ENCODE results near the gene CLCNKA. TPM values are rescaled to one million over a fixed set of nuclear protein-coding genes. Genes with fewer than 3 reads are reported as not detected.
"Not testable (repeated sequence)": the region's sequence is repeated elsewhere in the genome, so short reads cannot be mapped to it uniquely, and the experiment has no call there.

CLCNKA gene
- total RNA-seq = not detected

DNA sequence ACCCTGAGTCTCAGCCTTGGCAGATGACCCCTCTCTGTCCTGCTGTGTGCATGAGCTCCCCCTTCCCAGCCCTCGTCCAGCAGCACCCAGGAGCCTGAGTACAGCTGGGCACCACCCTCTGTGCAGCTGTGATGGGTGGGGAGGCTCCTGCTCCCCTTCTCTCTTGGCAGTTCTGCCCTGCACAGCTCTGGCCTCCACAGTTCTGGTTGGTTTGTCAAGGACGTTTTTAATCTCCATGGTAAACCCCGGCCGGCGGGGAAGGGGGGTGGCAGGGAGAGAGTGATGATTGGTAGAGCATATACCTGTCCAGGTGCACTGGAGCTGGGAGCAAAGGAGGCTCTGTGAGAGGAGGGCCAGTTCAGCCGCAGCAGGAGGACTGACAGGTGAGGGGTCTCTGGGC lies at the start of gene CLCNKA:
Gene CLCNKA (plus strand): TSS at position 356 of the 400 bp plus-strand sequence. CDS start 584 bp downstream, outside the sequence.
- no peak for DNase-seq
- no peak within 1 kb of the TSS for H3K27ac Mint-ChIP-seq

DNA sequence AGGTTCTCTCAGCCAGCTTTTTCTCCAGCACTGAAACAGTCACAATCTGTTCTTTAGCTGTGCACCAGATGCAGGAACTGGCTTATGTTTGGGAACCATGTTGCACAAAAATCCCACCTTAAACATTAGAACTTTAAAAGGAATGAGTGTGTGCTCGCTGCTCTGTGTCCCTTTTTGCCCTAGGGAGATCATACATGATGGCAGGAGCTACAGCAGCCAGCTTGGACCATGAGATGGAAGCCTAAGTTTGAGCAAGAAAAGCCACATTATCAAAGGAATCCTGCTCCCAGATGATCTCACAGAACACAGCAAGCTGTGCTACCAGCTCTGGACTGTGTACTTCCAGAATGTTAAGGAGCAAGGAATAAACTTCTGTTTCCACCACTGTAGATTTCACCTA lies 49.4 kb upstream of the CLCNKA start:
- Mint-ChIP-seq H3K27ac (no peak overlapping the region), H3K4me3 (no peak overlapping the region), H3K4me1 (peaks cover 45% of the 10 kb centered on the region), H3K9me3 (peaks cover 3% of the 10 kb centered on the region), H3K27me3 (no peaks in the 10 kb centered on the region), H3K36me3 (ENCODE audit: low read depth) (peaks cover 49% of the 10 kb centered on the region)
- ChIA-PET CTCF (no interaction called here), POLR2A (no interaction called here)
- no peak for DNase-seq

More for the DNA sequence above, at the start of gene CLCNKA:
- no peaks in the 10 kb centered on the region for H3K27me3 Mint-ChIP-seq
- H3K9me3 Mint-ChIP-seq = no peaks in the 10 kb centered on the region
- POLR2A ChIA-PET = no interaction called here
- H3K36me3 Mint-ChIP-seq (ENCODE audit: low read depth) = no peaks in the 10 kb centered on the region
- no peaks in the 10 kb centered on the region for H3K4me1 Mint-ChIP-seq
- no peak within 1 kb of the TSS for H3K4me3 Mint-ChIP-seq
- CTCF ChIA-PET = interaction anchor here (1.5 kb wide), 1 partner anchor 206 kb away, joined by 3 read pairs; no protein-coding TSS in a partner anchor

DNA sequence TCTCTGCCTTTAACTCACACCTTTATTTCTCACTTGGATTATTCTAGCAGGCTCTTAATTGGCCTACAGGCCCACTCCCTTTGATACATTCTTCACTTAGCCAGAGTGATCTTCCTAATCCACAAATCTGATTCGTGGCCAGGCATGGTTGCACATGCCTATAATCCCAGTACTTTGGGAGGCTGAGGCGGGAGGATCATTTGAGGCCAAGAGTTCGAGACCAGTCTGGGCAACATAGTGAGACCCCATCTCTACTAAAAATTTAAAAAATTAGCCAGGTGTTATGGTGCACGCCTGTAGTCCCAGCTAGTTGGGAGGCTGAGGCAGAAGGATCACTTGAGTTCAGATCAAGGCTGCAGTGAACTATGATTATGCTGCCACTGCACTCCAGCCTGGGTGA lies 48.1 kb upstream of the CLCNKA start:
- Mint-ChIP-seq H3K27ac (no peak overlapping the region), H3K4me3 (no peak overlapping the region), H3K27me3 (no peaks in the 10 kb centered on the region), H3K36me3 (ENCODE audit: low read depth) (peaks cover 39% of the 10 kb centered on the region), H3K9me3 (peaks cover 3% of the 10 kb centered on the region), H3K4me1 (peaks cover 35% of the 10 kb centered on the region)
- no peak for DNase-seq
- CTCF ChIA-PET = no interaction called here
- POLR2A ChIA-PET = no interaction called here

DNA sequence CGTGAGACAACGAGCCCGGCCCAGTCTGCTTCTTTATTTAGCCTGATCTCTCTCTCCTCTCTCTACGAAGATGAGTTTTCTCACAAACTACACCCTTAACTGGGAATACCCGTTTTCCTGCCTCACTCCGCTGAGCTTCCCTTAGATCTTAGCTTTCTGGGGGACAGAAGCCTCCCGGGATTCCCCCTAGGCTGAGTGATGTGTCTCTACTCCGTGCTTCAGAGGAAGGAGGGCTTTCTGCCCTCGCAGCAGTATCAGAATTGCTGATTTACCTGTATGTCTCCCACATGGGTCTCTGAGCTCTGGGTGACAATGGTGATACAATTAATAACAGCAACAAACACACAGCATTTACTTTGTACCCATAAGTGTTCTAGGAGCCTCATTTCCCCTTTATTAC lies 47.0 kb upstream of the CLCNKA start:
- ChIA-PET CTCF (interaction anchor here (0.6 to 2.0 kb wide), 5 partner anchors 11 to 142 kb away, joined by 3 to 5 read pairs (median 3); no protein-coding TSS in a partner anchor), POLR2A (interaction anchor here (1.6 kb wide), 1 partner anchor 11 kb away, joined by 4 read pairs; no protein-coding TSS in a partner anchor)
- H3K27ac Mint-ChIP-seq = peak overlapping the region; percentile 54
- H3K4me1 Mint-ChIP-seq = peaks cover 35% of the 10 kb centered on the region
- peaks cover 3% of the 10 kb centered on the region for H3K9me3 Mint-ChIP-seq
- DNase-seq = no peak
- H3K4me3 Mint-ChIP-seq = peak overlapping the region; percentile 91
- H3K27me3 Mint-ChIP-seq = no peaks in the 10 kb centered on the region
- peaks cover 30% of the 10 kb centered on the region for H3K36me3 Mint-ChIP-seq (ENCODE audit: low read depth)

DNA sequence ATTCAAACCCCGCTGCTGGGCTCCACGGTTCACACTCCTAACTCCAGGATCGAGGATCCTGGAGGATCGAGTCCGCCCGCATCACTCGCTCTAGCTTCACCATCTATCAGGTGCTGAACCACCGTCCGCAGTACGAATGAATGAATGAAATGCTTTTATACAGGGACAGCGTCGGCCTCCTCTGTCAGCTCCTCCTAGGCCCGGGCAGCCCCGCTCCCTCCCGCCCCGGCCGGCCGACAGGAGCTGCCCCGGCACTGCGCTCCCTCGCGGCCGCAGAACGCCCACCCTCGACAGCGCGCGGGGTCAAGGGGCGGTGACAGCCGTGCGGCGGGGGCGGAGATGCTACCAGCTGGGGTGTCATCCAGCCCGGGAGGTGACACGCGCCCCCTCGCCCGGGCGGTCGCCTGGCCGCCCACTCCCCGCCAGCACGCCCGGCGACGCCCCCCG lies 46.5 kb upstream of the CLCNKA start:
- Mint-ChIP-seq H3K27ac (peak overlapping the region; percentile 54), H3K36me3 (ENCODE audit: low read depth) (peaks cover 25% of the 10 kb centered on the region), H3K4me3 (peak overlapping the region; percentile 91), H3K9me3 (peaks cover 3% of the 10 kb centered on the region), H3K4me1 (peaks cover 33% of the 10 kb centered on the region), H3K27me3 (no peaks in the 10 kb centered on the region)
- ChIA-PET POLR2A (interaction anchor here (1.0 to 1.6 kb wide), 2 partner anchors 11 to 16 kb away, joined by 3 to 4 read pairs; no protein-coding TSS in a partner anchor), CTCF (interaction anchor here (0.6 to 2.0 kb wide), 12 partner anchors 8 to 183 kb away, joined by 3 to 5 read pairs (median 4); no protein-coding TSS in a partner anchor)
- DNase-seq = peak; percentile 64

DNA sequence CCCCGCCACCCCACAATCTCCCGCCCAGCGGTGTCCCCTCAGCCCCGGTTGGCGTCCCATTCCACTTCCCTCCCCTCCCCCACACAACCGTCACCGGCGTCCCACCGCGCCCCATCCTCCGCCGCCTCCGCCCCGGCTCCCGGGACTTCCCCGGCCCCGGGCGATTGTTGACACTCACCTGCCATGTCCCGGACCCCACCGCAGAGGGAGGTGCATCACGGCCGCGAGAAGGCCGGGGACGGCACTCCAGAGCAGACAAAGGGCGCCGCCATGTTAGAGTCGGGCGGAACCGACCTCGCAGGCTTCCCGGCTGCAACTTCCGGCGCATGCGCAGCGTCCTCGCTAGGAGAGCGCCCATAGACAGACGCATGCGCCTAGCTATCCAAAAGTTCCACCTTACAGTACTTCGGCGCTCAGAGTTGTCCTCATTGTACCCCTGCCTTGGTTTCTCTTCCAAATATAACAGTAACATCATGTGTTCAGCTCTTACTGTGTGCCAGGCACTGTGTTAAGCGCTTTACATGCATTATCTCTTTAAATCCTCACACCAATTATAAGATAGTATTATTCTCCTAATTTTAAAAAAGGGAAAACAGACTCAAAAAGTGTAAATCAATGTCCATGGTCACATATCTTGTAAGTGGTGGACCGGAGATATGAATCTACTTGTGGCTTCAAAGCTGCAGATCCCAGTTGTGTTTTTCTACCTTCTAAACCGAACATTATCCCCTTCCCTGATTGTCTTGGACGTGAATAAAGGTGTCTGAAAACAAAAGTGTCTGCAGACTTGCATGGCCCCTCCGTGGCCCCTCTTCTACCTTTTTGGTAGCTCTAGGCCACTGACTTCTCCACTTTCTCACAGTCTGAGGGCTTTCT lies 45.8 kb upstream of the CLCNKA start, which contains the start of gene ZBTB17:
Gene ZBTB17 (minus strand): TSS at position 297 of the 876 bp plus-strand sequence. CDS start 27,606 bp downstream, outside the sequence.
- peaks cover 33% of the 10 kb centered on the region for H3K4me1 Mint-ChIP-seq
- peak within 1 kb of the TSS; percentile 91 for H3K4me3 Mint-ChIP-seq
- no peaks in the 10 kb centered on the region for H3K27me3 Mint-ChIP-seq
- CTCF ChIA-PET = interaction anchor here (0.7 to 2.0 kb wide), 12 partner anchors 9 to 184 kb away, joined by 3 to 5 read pairs (median 4); no protein-coding TSS in a partner anchor
- peak; percentile 95 for DNase-seq
- H3K36me3 Mint-ChIP-seq (ENCODE audit: low read depth) = peaks cover 20% of the 10 kb centered on the region
- POLR2A ChIA-PET = interaction anchor here (0.5 to 1.6 kb wide), 4 partner anchors 9 to 142 kb away, joined by 3 to 4 read pairs (median 4); no protein-coding TSS in a partner anchor
- H3K9me3 Mint-ChIP-seq = peaks cover 3% of the 10 kb centered on the region
- H3K27ac Mint-ChIP-seq = peak within 1 kb of the TSS; percentile 91

DNA sequence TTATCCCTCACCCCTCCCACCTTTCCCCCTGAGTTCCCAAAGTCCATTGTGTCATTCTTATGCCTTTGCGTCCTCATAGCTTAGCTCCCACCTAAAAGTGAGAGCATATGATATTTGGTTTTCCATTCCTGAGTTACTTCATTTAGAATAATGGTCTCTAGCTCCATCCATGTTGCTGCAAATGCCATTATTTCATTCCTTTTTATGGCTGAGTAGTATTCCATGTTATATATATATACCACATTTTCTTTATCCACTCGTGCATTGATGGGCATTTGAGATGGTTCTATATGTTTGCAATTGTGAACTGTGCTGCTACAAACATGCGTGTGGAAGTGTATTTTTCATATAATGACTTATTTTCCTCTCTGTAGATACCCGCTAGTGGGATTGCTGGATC lies 43.9 kb upstream of the CLCNKA start:
- H3K27ac Mint-ChIP-seq; H3K27me3 Mint-ChIP-seq; POLR2A ChIA-PET; CTCF ChIA-PET; DNase-seq; H3K9me3 Mint-ChIP-seq; H3K4me3 Mint-ChIP-seq; H3K36me3 Mint-ChIP-seq (ENCODE audit: low read depth): not testable (repeated sequence)
- peaks cover 28% of the 10 kb centered on the region for H3K4me1 Mint-ChIP-seq

DNA sequence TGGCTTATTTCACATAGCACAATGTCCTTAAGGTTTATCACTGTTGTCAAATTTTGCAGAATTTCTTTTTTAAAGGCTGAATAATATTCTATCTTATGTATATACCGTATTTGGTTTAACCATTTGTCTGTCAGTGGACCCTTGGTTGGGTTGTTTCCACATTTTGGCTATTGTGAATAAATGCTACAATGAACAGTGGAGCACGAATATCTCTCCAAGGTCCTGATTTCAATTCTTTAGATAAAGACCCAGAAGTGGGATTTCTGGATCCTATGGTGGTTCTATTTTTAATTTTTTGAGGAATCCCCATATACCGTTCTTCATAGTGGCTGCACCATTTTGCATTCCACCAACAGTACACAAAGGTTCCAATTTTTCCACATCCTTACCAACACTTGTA lies 40.2 kb upstream of the CLCNKA start:
- no peak for DNase-seq
- POLR2A ChIA-PET = no interaction called here
- Mint-ChIP-seq H3K9me3 (peaks cover under 1% of the 10 kb centered on the region), H3K4me3 (no peak overlapping the region), H3K36me3 (ENCODE audit: low read depth) (no peaks in the 10 kb centered on the region), H3K4me1 (peaks cover 2% of the 10 kb centered on the region), H3K27me3 (peaks cover 4% of the 10 kb centered on the region), H3K27ac (no peak overlapping the region)
- CTCF ChIA-PET = no interaction called here

DNA sequence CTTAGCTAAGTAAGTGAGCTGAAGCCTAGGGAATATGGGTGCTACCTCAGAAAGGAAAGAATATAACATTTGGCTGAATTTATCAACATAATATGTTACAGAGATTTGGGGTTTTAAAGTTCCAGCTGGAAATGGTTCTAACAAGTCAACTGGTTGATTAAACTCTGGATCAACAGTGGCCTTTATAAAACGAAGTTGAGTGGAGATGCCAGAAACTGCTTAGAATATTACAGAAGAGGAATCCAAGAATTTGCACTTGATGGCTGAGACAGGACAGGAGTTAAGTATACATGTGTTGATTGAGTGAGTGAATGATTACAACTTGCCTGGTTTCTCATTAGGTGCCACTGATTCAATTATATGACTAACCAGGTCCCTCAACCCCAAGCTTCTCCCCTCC lies 38.6 kb upstream of the CLCNKA start:
- Mint-ChIP-seq H3K4me1 (no peaks in the 10 kb centered on the region), H3K9me3 (no peaks in the 10 kb centered on the region), H3K36me3 (ENCODE audit: low read depth) (no peaks in the 10 kb centered on the region), H3K27me3 (peaks cover 4% of the 10 kb centered on the region), H3K27ac (no peak overlapping the region), H3K4me3 (no peak overlapping the region)
- ChIA-PET POLR2A (no interaction called here), CTCF (no interaction called here)
- DNase-seq = no peak

DNA sequence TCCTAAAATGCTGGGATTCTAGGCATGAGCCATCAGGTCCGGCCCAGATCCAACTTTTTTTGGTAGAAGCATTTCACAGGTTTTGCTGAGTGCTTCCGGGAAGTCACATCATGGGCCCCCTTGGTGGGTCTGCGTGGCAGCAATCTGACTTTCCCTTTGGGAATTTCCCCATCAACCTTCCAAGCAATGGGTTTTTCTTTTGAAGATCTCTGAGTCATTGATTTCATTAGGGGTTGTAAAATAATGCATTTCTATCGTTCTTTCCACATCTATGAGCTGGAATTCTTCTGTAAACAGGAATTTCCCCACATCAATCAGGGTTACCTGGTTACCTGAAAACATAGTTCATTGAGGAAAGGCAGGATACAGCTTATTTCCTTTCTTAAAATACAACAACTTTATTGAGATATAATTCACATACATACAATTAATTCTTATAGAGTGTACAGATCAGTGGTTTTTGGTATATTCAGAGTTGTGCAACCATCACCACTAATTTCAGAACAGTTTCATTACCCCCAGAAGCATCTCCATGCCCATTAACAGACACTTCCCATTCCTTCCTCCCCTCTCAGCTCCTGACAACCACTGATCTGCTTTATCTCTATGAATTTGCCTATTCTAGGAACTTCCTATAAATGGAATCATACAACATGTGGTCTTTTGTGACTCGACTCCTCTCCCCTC lies 36.1 kb upstream of the CLCNKA start:
- no peak overlapping the region for H3K27ac Mint-ChIP-seq
- no peak for DNase-seq
- no peaks in the 10 kb centered on the region for H3K4me1 Mint-ChIP-seq
- ChIA-PET CTCF (no interaction called here), POLR2A (no interaction called here)
- peaks cover 6% of the 10 kb centered on the region for H3K27me3 Mint-ChIP-seq
- H3K4me3 Mint-ChIP-seq = no peak overlapping the region
- no peaks in the 10 kb centered on the region for H3K9me3 Mint-ChIP-seq
- no peaks in the 10 kb centered on the region for H3K36me3 Mint-ChIP-seq (ENCODE audit: low read depth)

DNA sequence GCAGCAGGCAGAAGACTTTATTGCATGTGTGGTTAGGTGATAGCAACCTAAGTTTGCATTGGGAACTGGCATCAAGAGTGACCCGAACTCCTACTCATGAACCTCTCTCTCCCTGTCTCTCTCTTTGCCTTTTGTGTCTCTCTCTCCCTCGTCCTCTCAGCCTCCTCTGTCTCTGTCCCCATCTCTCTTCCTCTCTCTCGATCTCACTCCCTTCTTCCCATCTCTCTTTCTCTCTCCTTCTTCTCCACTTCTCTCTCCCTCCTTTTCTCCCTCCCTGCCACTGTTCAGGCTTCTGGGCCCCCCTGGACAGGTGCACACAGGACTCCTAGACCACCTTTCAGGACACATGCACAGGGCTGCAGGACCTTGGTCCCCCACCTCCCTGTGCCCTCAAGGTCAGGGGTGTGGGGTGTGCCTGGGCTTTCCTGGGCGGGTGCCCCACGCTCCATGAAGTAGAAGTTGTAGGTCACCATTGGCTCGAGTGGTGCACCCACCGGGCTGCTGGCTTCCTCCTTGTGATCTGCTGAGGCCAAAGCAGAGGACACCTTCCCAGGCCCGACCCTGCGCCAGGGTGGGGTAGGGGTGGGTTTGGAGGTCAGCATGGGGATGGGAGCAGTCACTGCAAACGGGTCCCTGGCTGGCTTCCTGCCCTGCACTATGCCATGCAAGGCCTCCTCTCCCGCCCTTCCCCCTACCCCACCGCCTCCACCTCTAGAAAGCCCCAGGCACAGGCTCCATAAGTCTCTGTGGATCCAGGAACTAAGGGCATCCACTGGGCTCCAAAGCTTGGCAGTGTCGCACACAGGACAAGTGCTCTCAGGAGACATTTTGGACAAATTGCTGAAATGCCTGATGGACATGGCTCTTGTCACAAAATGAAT lies 32.7 kb upstream of the CLCNKA start:
- no peak for DNase-seq
- POLR2A ChIA-PET = no interaction called here
- H3K27ac Mint-ChIP-seq = no peak overlapping the region
- no peaks in the 10 kb centered on the region for H3K4me1 Mint-ChIP-seq
- CTCF ChIA-PET = interaction anchor here (0.8 kb wide), 1 partner anchor 171 kb away, joined by 4 read pairs; no protein-coding TSS in a partner anchor
- no peak overlapping the region for H3K4me3 Mint-ChIP-seq
- H3K27me3 Mint-ChIP-seq = peaks cover 4% of the 10 kb centered on the region
- H3K9me3 Mint-ChIP-seq = no peaks in the 10 kb centered on the region
- H3K36me3 Mint-ChIP-seq (ENCODE audit: low read depth) = no peaks in the 10 kb centered on the region

DNA sequence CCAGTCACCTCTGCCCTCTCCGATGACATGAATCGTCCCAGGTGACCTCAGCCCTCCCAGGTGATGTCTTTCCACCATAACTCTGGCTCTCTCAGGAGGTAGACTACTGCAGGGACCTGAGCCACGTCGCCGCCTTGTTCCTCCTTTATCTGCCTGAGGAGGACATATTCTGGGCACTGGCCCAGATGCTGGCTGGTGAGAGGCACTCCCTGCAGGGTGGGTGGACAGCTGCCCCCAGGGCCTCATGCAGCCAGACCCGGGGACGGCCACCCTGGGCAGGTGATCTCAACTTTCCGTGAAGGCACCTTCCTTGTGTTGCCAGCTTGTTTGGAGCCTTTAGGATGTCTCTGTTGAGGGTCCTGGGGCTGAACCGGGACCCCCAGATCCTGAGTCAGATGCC lies 32.1 kb upstream of the CLCNKA start:
- Mint-ChIP-seq H3K27ac (no peak overlapping the region), H3K27me3 (peaks cover 2% of the 10 kb centered on the region), H3K9me3 (no peaks in the 10 kb centered on the region), H3K36me3 (ENCODE audit: low read depth) (no peaks in the 10 kb centered on the region), H3K4me3 (no peak overlapping the region), H3K4me1 (no peaks in the 10 kb centered on the region)
- DNase-seq = no peak
- POLR2A ChIA-PET = no interaction called here
- CTCF ChIA-PET = no interaction called here
